EH (cell line): ENCODE data around the gene UBE3B.

Experiments
- DNase-seq: peaks from one replicate; pipeline ENCODE4 v3.0.0-alpha.2; 2015; ENCODE audit warnings: low read depth

UBE3B gene

GRCh38 chr12:109448707-109449390 lies 28.6 kb upstream of the UBE3B start:
- no peak for DNase-seq

GRCh38 chr12:109449845-109450532 lies 27.4 kb upstream of the UBE3B start:
- DNase-seq = no peak

- DNase-seq = no peak
These were observed 26.5 kb upstream of the UBE3B start for GRCh38 chr12:109450980-109451379.

- no peak for DNase-seq
These were observed 26.0 kb upstream of the UBE3B start for GRCh38 chr12:109451400-109451799.

GRCh38 chr12:109452489-109452888 lies 24.9 kb upstream of the UBE3B start:
- no peak for DNase-seq

- peak; percentile 39 for DNase-seq
These were observed 21.7 kb upstream of the UBE3B start for GRCh38 chr12:109455706-109456105.

- DNase-seq = peak; percentile 83
These were observed 19.3 kb upstream of the UBE3B start for GRCh38 chr12:109458086-109458485.

- DNase-seq = peak; percentile 82
These were observed 18.6 kb upstream of the UBE3B start for GRCh38 chr12:109458771-109459208.

- no peak for DNase-seq
These were observed 18.2 kb upstream of the UBE3B start for GRCh38 chr12:109459247-109459646.

- DNase-seq = no peak
These were observed 16.9 kb upstream of the UBE3B start for GRCh38 chr12:109460538-109460937.

- DNase-seq = peak; percentile 86
These were observed 16.2 kb upstream of the UBE3B start for GRCh38 chr12:109461049-109461845.

- peak; percentile 100 for DNase-seq
These were observed 15.3 kb upstream of the UBE3B start for GRCh38 chr12:109461846-109462756.

- peak; percentile 100 for DNase-seq
These were observed 14.4 kb upstream of the UBE3B start for GRCh38 chr12:109462868-109463692.

- DNase-seq = no peak
These were observed 13.7 kb upstream of the UBE3B start for GRCh38 chr12:109463756-109464155.

- DNase-seq = peak; percentile 47
These were observed 12.6 kb upstream of the UBE3B start for GRCh38 chr12:109464642-109465351.

GRCh38 chr12:109466305-109466704 lies 11.1 kb upstream of the UBE3B start:
- no peak for DNase-seq

GRCh38 chr12:109466821-109467220 lies 10.6 kb upstream of the UBE3B start:
- no peak for DNase-seq

GRCh38 chr12:109467978-109468676 lies 9.3 kb upstream of the UBE3B start:
- DNase-seq = peak; percentile 51

GRCh38 chr12:109469517-109469916 lies 7.9 kb upstream of the UBE3B start:
- peak; percentile 56 for DNase-seq

- no peak for DNase-seq
These were observed 4.4 kb upstream of the UBE3B start for GRCh38 chr12:109473006-109473405.
